ENCODE results near the gene CPZ.

CPZ gene

DNA sequence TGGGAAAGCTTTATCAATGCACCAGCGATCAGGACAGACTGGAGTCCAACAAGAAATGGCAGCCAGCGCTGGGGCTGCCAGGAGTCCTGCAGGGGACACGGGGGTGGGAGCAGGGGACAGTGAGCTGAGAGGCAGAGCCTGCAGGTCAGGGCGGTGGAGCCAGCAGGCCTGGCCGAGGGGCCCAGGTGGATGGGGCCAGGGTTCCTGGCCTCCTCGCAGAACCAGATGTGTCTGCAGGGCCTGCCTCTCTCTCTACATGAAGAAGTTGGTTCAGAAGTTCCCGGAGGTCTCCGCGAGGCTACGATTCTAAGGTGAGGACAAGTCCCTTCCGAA lies 63.6 kb downstream of the CPZ start:
- DNase-seq, result no peak

DNA sequence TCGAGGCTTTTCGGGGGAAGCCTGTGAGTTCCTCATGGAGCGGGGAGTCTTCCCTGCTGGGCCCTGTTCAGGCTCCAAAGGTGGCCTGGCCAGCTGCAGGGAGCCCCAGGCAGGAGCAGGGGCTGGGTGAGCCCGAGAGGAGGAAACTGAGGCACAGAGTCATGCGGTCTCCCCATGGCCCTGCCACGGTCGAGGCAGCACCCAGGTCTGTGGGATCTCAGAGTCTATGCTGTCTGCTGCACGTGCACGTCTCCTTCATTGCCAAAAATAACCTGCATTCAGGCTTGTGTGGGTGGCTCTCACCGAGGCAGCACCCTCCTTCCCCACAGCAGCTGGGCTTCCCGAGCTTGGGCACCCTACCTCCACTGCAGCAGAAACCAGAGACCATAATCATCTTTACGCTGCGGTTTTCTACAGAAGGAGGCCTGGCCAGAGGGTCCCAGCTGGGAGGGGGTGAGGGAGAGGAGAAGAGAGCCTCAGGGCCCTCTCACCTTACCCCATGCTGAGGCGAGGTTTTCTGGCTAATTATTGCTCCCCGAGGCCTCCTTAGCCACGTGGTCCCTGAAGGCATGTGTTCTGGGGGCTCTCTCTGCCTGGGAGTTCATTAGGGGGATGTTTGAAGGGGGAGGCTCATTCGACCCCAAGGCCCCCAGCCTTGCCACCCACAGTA lies 64.3 kb downstream of the CPZ start:
- no peak for DNase-seq

DNA sequence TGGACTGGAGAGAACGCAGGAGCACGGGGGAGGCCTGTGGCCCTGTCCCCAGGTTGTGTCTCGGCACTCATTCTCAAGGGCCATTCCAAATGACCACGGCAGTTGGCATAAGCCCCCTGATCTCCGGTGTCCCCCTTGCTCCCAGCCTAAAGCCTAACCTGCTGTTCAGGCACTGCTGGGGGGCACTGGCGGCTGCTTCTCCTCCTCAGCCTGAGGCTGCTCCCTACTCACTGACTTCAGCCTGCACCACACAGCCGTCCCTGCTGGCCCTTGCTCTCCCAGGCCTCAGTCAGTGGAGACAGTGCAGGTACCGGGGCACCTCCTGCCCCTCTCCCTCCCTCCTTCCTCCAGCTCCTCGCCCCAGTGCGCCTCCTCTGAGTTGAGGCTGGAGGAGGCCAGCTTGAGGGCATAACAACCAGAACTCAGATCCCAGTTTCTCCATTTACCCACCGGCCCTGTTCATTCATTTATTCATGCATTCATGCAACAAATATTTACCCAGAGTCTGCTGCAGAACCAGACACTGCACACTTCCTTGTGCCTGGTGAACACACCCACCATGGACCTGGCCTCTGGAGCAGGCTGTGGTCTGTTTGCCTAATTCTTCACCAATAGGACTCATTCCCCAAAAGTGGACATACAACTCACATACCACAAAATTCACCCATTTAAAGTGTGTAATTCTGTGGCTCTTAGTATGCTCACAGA lies 65.0 kb downstream of the CPZ start:
- no peak for DNase-seq

DNA sequence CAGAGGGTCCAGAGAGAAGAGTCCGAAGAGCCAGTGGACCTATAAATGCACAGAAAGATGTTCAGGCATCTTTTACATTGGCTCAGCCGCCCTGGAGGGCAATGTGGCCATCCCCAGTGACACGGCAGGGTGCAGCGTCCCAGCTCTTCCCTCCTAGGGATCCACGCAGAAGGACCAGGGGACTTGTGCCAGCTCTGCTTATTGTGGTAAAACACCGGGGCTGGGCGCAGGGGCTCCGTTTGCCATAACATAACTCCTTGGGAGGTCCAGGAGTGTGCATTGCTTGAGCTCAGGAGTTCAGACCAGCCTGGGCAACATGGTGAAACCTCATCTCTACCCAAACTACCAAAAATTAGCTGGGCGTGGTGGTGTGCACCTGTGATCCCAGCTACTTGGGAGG lies 70.2 kb downstream of the CPZ start:
- no peak for DNase-seq

DNA sequence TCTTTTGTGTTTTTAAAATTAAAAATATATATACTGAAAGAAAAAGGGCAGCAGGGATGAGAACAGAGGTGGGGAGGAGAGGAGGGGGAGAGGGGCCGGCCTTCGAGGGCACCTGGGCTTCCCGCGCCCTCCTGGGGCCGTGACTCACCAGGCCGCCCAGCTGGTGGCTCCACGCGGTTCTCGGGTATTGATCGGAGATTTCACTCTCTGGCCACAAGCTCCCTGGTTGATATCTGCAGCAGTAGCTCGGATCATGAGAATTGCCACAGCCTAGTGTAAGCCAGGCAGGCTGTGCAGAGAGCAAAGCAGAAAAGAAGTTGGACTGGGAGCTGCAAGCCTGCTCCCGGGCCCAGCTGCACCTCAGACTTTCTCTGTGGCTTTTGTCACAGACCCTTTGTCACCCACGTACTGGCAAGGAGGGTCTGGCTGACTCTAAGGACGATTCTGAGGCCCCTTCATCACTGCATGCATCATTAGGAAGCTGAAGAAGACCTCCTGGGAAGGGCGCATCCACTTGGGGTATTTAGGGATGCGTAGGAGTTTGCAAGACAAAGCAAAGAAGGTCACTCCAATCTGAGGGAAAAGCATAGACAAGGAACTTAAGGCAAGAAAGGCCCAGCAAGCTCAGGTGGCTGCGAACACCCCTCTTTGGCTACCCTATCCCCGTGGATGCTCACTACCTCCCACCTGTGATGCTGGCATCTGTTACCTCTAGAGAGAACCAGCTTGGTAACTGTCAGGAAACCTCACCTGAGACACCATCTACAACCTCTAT lies 71.7 kb downstream of the CPZ start:
- no peak for DNase-seq

DNA sequence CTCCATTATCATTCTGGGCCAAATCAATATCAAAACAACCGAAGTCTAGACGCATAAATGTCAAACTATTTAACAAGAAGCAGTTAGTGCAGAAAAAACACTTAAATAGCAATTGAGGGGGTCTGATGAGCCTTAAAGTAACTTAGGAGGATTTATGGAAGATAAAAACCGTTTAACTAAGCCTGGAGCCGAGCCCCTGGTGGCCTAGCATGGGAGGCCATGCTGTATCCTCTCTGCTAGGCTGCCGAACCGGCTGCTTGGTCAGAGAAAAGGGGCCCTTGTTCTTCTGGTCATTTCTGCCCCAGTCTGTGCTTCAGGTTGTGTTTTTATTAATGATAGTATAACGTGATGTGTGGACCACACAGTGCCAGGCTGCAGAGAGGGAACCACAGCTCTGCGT lies 72.4 kb downstream of the CPZ start:
- DNase-seq, result no peak

DNA sequence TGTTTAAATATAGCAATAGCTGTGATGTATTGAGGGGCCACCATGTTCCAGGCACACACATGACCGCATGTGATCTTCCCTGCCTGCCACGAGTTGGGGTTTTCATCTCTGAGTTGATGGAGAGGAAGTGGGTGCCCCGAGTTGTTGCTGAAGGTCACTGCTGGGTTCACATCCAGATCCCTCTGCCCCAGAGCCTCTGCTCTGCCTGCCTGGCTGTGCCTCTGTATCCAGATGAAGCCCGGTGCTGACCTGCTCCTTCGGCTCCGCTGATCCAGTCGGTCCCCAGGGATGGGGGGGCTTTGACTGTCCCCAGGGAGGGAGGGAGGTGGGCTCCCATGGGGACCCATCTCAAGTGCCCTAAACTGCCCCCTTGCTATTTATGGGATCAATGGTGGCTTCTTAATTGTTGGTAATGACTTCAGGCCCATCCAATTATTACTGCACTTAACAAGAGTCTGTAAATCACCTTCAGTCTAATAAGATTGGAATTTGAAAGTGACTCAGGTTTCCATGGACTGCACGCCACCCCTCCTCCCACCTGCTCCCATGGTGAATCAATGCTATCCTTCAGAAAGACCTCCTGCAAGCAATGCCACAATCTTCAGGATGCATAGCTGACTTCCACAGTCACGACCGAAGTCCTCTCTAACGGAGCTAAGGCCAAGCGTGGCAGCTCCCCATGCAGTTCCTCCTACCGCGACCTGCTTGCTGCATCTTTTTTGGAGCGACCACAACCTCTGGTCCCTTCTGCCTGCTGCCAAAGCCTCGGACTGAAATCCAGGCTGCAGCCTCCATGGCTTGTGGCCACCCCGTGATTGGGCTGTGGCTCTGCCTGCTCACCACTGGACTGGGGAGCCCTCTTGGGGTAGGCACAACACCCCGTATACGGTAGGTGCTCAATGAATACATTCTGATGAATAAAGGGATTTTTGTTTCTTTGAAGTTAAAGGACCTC lies 73.1 kb downstream of the CPZ start:
- DNase-seq, result no peak

DNA sequence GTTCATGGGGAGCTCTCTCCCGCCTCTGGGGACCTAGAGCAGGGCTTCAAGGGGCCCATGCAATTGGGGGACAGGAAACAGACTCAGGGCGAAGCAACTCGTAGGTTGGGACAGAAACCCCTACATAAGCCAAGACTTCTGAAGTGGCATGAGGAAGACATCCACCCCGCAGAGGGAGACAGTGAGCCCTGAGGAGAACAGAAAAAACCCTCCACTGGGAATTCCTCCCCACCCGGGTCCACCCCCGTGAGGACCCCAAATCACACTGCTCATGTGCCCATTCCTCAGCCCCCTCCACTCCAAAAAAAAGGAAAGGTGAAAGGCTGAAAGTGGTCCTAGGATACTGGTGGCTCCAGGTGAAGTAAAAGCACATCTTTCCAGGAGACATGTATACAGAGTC lies 74.0 kb downstream of the CPZ start:
- no peak for DNase-seq
